Posterior vena cava (tissue), 2 donors: ENCODE measurements around the gene TMEM176A. TPM values are rescaled to one million over a fixed set of nuclear protein-coding genes. Genes with fewer than 3 reads are reported as not detected.
"Not testable (repeated sequence)": the region's sequence is repeated elsewhere in the genome, so short reads cannot be mapped to it uniquely, and the experiment has no call there.

Experiments
- DNase-seq: peaks from one replicate; pipeline ENCODE4 v3.0.0-alpha.2; 2020; ENCODE audit warnings: low spot score
- intact Hi-C, 2 donors: fragments of 100-400 bp; cut with DNase I; formaldehyde crosslinking; loops; one replicate each; pipeline versions ENCODE4 v1.14.1 to v1.14.2; 2022 to 2023
- total RNA-seq, 2 donors: library from RNA; stranded (reverse); fragmentation: NEBNext Ultra II Directional; extraction: Animal tissue kit (Norgen Biotek cat#: 25700); gene quantifications; one replicate each; pipeline ENCODE4 v1.2.1, GENCODE V29; 2021
- donor health status: DM: yes; HTN: yes; CAD: no.
- donor health status: DM: yes; HTN: yes; CAD: no.

The TMEM176A gene
- total RNA-seq, 2 donors from 2014 or later = 47.2 to 70.7 TPM

GRCh38 chr7:150805864-150806263, 5.3 kb downstream of the TMEM176A start:
- intact Hi-C loops = no loop called here
- no peak for DNase-seq

GRCh38 chr7:150806454-150806853, 5.9 kb downstream of the TMEM176A start:
- intact Hi-C loops = no loop called here
- DNase-seq = no peak

- intact Hi-C loops = no loop called here
- no peak for DNase-seq
Measured at GRCh38 chr7:150806863-150807262, 6.3 kb downstream of the TMEM176A start.

DNA sequence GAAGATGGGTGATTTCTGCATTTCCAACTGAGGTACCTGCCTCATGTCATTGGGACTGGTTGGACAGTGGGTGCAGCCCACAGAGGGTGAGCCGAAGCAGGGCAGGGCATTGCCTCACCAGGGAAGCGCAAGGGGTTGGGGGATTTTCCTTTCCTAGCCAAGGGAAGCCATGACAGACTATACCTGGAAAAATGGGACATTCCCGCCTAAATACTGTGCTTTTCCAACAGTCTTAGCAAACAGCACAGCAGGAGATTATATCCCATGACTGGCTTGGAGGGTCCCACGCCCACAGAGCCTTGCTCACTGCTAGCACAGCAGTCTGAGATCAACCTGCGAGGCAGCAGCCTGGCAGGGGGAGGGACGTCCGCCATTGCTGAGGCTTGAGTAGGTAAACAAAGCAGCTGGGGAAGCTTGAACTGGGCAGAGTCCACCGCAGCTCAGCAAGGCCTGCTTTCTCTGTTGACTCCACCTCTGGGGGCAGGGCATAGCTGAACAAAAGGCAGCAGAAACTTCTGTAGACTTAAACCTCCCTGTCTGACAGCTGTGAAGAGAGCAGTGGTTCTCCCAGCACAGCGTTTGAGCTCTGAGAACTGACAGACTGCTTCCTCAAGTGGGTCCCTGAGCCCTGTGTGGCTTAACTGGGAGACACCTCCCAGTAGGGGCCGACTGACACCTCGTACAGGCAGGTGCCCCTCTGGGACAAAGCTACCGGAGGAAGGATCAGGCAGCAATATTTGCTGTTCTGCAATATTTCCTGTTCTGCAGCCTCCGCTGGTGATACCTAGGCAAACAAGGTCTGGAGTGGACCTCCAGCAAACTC, 7.3 kb downstream of the TMEM176A start:
- DNase-seq, intact Hi-C loops: not testable (repeated sequence)

DNA sequence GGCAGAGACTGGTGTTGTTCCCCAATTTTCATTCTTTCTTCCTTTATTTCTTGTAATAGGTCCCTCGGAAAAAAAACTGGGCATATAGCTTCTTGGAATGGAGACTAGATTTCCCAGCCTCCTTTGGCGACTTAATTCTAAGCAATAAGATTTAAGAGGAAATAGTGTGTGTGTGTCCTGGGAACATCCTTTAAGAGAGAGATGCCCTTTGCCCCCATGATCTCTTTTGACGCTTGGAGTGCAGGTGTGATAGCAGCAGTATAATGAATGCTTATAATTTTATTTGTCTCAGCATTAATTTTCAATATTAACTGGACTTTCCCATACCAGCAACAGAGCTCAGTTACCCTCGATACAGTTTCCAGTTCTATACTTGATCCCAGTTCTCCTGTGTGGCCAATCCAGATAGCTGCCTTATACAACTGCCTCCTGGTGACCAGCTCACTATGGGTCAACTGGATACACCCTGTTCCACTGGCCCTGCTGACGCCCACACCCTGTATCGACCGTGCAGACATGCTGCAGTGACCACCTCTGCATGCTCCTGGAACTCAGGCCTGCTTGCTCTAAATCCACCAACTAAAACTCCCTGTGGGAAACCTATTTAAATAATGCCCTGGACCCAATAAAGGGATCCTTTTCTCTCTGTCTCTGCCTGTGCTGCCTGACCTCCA, 13.9 kb downstream of the TMEM176A start:
- DNase-seq = no peak
- intact Hi-C loops = no loop called here

DNA sequence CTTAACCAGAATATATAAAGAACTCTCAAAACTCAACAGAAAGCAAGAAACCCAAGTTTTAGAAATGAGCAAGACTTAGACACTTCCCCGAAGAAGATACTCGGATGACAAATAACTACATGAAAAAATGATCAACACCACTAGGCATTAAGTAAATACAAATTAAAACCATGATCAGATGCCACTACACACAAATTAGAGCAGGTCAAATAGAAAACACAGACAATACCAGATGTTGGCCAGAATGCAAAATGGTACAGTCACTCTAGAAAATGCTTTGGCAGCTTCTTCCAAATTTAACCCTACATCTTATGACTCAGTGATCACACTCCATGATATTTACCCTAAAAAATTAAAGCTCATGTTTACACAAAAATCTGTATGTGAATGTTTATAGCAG, 18.4 kb downstream of the TMEM176A start:
- no peak for DNase-seq
- intact Hi-C loops = no loop called here

DNA sequence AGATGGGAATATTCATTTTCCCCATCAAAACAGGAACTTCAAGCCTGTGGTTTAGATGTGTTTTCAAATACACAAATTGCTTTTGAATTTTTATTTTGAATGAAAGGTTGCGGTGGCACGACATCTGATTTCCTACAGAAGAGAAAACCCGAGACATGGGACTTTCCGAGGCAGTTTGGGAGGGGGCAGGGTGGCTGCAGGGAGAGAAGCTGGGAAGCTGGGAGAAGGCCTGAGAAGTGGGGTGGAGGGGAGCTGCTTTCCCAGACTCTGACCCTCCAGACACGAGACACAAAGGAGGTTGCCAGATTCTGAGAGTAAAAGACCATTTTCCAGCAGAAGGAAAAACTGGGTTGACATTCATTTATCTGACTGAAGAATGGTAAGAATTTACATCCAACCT, 19.6 kb downstream of the TMEM176A start:
- DNase-seq = no peak
- intact Hi-C loops = no loop called here

GRCh38 chr7:150820578-150821198, 20.1 kb downstream of the TMEM176A start:
- no peak for DNase-seq

GRCh38 chr7:150823043-150823442, 22.5 kb downstream of the TMEM176A start:
- DNase-seq = no peak
- intact Hi-C loops = no loop called here

More at GRCh38 chr7:150820578-150821198, 20.1 kb downstream of the TMEM176A start:
- intact Hi-C loops = no loop called here

DNA sequence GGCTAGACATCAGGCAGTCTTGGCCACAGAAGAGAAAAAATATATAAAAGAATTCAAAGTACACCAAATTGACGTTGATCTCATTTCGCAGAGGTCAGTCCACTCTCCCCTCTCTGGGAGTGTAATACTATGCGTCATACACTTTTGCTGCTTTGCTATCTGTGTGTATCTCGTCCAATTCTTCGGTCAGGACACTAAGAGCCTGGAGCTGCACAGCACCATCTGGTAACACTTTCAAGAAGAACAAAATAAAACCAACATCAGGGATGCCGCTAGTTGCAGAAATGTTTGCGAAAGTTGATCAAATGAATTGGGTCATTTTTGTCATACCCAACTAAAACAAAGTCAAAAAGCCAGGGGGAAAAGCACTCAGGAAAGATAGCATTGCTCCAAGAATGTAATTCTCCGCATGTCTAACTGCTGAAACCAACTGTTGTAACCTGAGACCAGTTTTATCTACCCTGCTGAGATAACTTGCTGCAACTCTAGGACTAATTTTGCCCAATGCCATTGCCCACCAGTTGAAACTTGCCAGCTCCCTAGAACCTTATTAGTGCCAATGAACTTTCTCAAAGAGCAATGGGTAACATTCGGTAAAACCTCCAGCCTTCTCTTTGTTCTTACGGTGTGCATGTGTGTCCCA, 23.0 kb downstream of the TMEM176A start:
- no peak for DNase-seq

GRCh38 chr7:150824379-150825177, 24.0 kb downstream of the TMEM176A start:
- intact Hi-C loops = no loop called here
- DNase-seq = no peak

More for the DNA sequence above, 23.0 kb downstream of the TMEM176A start:
- intact Hi-C loops = no loop called here

- intact Hi-C loops = no loop called here
- DNase-seq = no peak
Measured at GRCh38 chr7:150826061-150826849, 25.7 kb downstream of the TMEM176A start.

DNA sequence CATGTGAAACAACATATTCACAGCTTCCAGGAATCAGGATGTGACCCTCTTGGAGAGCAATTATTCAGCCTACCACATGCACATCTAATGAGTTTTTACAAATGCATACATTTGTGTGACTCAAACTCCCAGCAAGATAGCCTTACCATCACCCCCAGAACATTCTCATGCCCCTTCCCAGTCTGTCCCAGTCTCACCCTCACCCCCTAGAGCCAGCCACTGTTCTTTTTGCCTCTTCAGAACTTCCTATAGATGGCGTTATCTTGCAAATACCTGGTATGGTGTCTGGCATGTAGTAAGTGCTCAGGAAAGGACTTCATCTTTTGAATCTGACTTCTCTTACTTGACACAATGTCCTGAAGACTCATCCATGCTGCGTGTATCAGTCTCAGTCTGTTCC, 27.8 kb downstream of the TMEM176A start:
- intact Hi-C loops = no loop called here
- DNase-seq = no peak

DNA sequence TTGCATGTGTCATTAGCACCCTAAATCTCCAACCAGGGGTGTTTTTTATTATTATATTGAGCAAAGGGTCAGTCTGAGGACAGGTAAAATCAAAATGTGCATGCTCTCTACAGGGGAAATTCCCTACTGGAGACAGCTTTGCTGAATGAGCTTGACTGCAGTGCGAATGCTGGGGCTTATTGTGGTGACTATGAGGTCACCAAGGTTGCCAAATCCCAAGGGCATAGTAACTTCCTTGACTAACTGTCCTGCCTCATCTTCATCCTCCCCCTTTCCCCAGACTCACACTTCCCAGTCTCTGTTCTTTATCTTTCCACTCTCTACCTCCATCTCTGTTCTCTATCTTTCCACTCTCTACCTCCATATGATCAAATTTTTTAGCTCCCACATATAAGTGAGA, 28.9 kb downstream of the TMEM176A start:
- no peak for DNase-seq
- intact Hi-C loops = no loop called here

GRCh38 chr7:150830937-150831336, 30.4 kb downstream of the TMEM176A start:
- intact Hi-C loops = no loop called here
- no peak for DNase-seq

DNA sequence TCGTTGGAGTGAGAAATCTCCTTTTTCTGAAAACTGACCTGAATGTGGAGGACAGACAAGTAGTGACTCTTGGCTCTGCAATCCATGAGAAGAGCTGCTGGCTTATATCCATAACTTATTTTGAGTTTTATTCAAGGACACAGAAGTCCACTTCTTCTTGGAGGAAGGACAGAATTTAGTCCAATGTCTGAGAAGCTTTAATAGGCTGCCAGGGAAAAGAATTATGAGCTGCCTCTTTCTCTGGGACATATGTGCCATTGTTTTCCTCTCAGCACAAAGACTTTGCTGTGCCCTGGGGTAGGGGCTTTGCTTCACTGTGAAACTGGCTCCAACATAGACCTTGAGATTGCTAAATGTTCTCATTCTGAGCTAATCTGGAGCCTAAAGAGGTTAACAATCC, 31.3 kb downstream of the TMEM176A start:
- no peak for DNase-seq
- intact Hi-C loops = no loop called here

- intact Hi-C loops = no loop called here
- DNase-seq = no peak
Measured at GRCh38 chr7:150835019-150835418, 34.5 kb downstream of the TMEM176A start.

DNA sequence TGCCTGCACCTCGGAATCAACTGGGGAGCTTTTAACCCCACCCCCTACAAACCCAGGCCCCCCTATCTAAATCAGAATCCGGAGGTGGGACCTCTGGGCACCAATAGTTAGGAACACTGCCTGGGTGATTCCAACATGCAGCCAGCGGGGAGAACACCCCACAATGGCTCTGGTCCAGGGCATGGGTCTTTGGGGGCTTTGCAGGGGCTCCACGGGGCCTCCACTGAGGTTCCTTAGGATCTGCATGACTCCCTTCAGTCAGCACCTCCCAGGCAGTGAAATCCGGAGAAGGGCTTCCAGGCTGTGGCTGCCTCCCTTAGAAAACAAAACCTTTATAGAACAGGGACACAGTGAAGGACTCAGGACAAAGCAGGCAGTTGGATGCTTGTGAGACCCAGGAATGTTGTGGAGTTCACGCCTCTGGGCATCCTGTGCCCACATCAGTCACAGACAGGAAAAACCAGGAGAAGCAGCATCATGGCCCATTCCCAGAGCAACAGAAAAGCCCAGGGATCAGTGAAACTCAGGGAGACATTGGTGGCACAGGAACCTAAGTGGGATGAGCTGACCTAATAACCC, 35.2 kb downstream of the TMEM176A start:
- intact Hi-C loops = no loop called here
- no peak for DNase-seq
